GM23338 (cell line): ENCODE data around the gene CACNA1S. TPM values are rescaled to one million over a fixed set of nuclear protein-coding genes. Genes with fewer than 3 reads are reported as not detected.

Experiments used
- ATAC-seq: fragments of 200-7000 bp; cut with Tn5 transposase; 3 replicates; pipeline ENCODE4 v1.9.1; 2020
- DNase-seq: peaks from one replicate; pipeline ENCODE4 v3.0.0-alpha.2; 2015; ENCODE audit warnings: low spot score
- H2AFZ ChIP-seq: fragments of 200-600 bp; sonication (generic); 2 replicates; pipeline ENCODE4 v1.8.0; 2016; ENCODE audit warnings: antibody characterized with exemption, mild to moderate bottlenecking, moderate library complexity
- H3F3A ChIP-seq: fragments of 200-600 bp; sonication (generic); replicated peaks from 2 replicates; pipeline ENCODE4 v1.8.0; 2017; ENCODE audit warnings: antibody characterized with exemption, mixed run types, low read depth
- H3K27ac ChIP-seq: fragments of 200-600 bp; sonication (generic); 2 replicates; pipeline ENCODE4 v1.6.1; 2016; ENCODE audit warnings: low read depth
- H3K27me3 ChIP-seq: fragments of 200-600 bp; sonication (generic); 2 replicates; pipeline ENCODE4 v1.8.0; 2016; ENCODE audit warnings: mild to moderate bottlenecking, mixed run types, moderate library complexity; ENCODE audit not compliant: insufficient read depth
- H3K36me3 ChIP-seq: fragments of 200-600 bp; sonication (generic); 2 replicates; pipeline ENCODE4 v1.8.0; 2016; ENCODE audit warnings: mild to moderate bottlenecking; ENCODE audit not compliant: insufficient read depth
- H3K4me1 ChIP-seq: fragments of 200-600 bp; sonication (generic); 2 replicates; pipeline ENCODE4 v1.8.0; 2016; ENCODE audit warnings: mild to moderate bottlenecking, moderate library complexity; ENCODE audit not compliant: insufficient read depth
- H3K4me2 ChIP-seq: fragments of 200-600 bp; sonication (generic); 2 replicates; pipeline ENCODE4 v1.7.1; 2017; ENCODE audit warnings: mixed run types
- H3K4me3 ChIP-seq: fragments of 200-600 bp; sonication (generic); 2 replicates; pipeline ENCODE4 v1.6.1; 2016; ENCODE audit warnings: mixed run types
- H3K79me2 ChIP-seq: fragments of 200-600 bp; sonication (generic); replicated peaks from 2 replicates; pipeline ENCODE4 v1.8.0; 2017; ENCODE audit warnings: mild to moderate bottlenecking; ENCODE audit not compliant: insufficient read depth
- H3K9me2 ChIP-seq: fragments of 200-600 bp; sonication (generic); 2 replicates; pipeline ENCODE4 v1.8.0; 2017; ENCODE audit not compliant: insufficient read depth
- H4K20me1 ChIP-seq: fragments of 200-600 bp; sonication (generic); replicated peaks from 2 replicates; pipeline ENCODE4 v1.8.0; 2017; ENCODE audit warnings: mild to moderate bottlenecking; ENCODE audit not compliant: insufficient read depth
- H3K27ac Mint-ChIP-seq: 2 replicates; pipeline ENCODE4 v1.8.0; 2020; ENCODE audit warnings: inconsistent platforms, mild to moderate bottlenecking, moderate library complexity, mixed read lengths
- H3K27me3 Mint-ChIP-seq: 3 replicates; pipeline ENCODE4 v1.8.0; 2022; ENCODE audit warnings: low read depth, mild to moderate bottlenecking, moderate library complexity, mixed read lengths, inconsistent platforms; ENCODE audit not compliant: insufficient read depth, poor library complexity
- H3K36me3 Mint-ChIP-seq: 3 replicates; pipeline ENCODE4 v1.8.0; 2021; ENCODE audit warnings: low read depth, mild to moderate bottlenecking, inconsistent platforms, moderate library complexity, mixed read lengths
- H3K4me1 Mint-ChIP-seq: 3 replicates; pipeline ENCODE4 v1.8.0; 2020; ENCODE audit warnings: mild to moderate bottlenecking, inconsistent platforms, mixed read lengths
- H3K4me3 Mint-ChIP-seq: 3 replicates; pipeline ENCODE4 v1.8.0; 2021; ENCODE audit warnings: moderate library complexity, mild to moderate bottlenecking, inconsistent platforms, mixed read lengths
- H3K9me3 Mint-ChIP-seq: 3 replicates; pipeline ENCODE4 v1.8.0; 2020; ENCODE audit warnings: moderate library complexity, mild to moderate bottlenecking, inconsistent platforms, mixed read lengths
- CREB1 ChIP-seq: fragments of 250-450 bp; sonication (Bioruptor Pico); IDR thresholded peaks from 2 replicates; pipeline ENCODE4 v1.5.0; 2020; ENCODE audit warnings: low read depth, mild to moderate bottlenecking, moderate library complexity
- CTCF ChIP-seq, 2 experiments: fragments of 200-600 bp in 1 of 2; sonication (generic) in 1 of 2; conservative IDR thresholded peaks; 2 replicates each; pipeline versions ENCODE4 v1.5.1 to v1.6.1; 2016 to 2017; ENCODE audit warnings: antibody characterized with exemption in 2 of 2, low read depth in 2 of 2, mild to moderate bottlenecking in 2 of 2, moderate library complexity in 1 of 2
- ETS1 ChIP-seq: IDR thresholded peaks from 2 replicates; pipeline ENCODE4 v1.6.1; 2016; ENCODE audit warnings: antibody characterized with exemption
- EZH2 ChIP-seq: fragments of 200-600 bp; sonication (generic); IDR thresholded peaks from one replicate; pipeline ENCODE4 v1.8.0; 2017; ENCODE audit warnings: antibody characterized with exemption, mild to moderate bottlenecking, low read depth; ENCODE audit not compliant: unreplicated experiment
- EZH2phosphoT487 ChIP-seq: fragments of 200-600 bp; sonication (generic); IDR thresholded peaks from one replicate; pipeline ENCODE4 v1.8.1; 2018; ENCODE audit warnings: antibody characterized with exemption; ENCODE audit not compliant: unreplicated experiment
- JUNB ChIP-seq: IDR thresholded peaks from one replicate; pipeline ENCODE4 v1.6.1; 2016; ENCODE audit warnings: antibody characterized with exemption; ENCODE audit not compliant: unreplicated experiment
- NANOG ChIP-seq: IDR thresholded peaks from 2 replicates; pipeline ENCODE4 v1.6.1; 2016; ENCODE audit warnings: antibody characterized with exemption, borderline replicate concordance
- POLR2AphosphoS5 ChIP-seq: IDR thresholded peaks from 2 replicates; pipeline ENCODE4 v1.6.1; 2016; ENCODE audit warnings: antibody characterized with exemption, low read depth
- REST ChIP-seq: IDR thresholded peaks from one replicate; pipeline ENCODE4 v1.6.1; 2018; ENCODE audit warnings: antibody characterized with exemption; ENCODE audit not compliant: unreplicated experiment
- STAT1 ChIP-seq: IDR thresholded peaks from one replicate; pipeline ENCODE4 v1.6.1; 2016; ENCODE audit warnings: antibody characterized with exemption; ENCODE audit not compliant: unreplicated experiment
- ZNF114 ChIP-seq: fragments of 250-450 bp; sonication (Bioruptor Pico); IDR thresholded peaks from 2 replicates; pipeline ENCODE4 v1.5.0; 2020; ENCODE audit warnings: mild to moderate bottlenecking, moderate library complexity
- ZNF331 ChIP-seq: fragments of 250-450 bp; sonication (Bioruptor Pico); IDR thresholded peaks from 2 replicates; pipeline ENCODE4 v1.5.0; 2020; ENCODE audit warnings: low read depth, mild to moderate bottlenecking, moderate library complexity
- polyA plus RNA-seq: library from polyadenylated mRNA; unstranded; fragments of >200 nt; fragmentation: Nextera tagmentation; extraction: Ambion mirVana; gene quantifications from 2 replicates; pipeline ENCODE4 v1.2.1, GENCODE V29; 2016
- total RNA-seq: library from RNA; depleted of rRNA; stranded (reverse); fragments of >200 nt; shearing (Covaris generic); gene quantifications from 2 replicates; pipeline ENCODE4 v1.2.3, GENCODE V29; 2014

Gene CACNA1S
- total and polyA plus RNA-seq, 2 experiments from 2014 or later, result 0.03 TPM; not detected in 1

GRCh38 chr1:201004154-201004553 is 108.1 kb downstream of the CACNA1S start:
- Histone ChIP-seq H3K27ac (no peak overlapping the region), H3K27me3 (no peaks in the 10 kb centered on the region), H4K20me1 (no peaks in the 10 kb centered on the region; the same call in 1 of the 2 replicates), H3K4me1 (no peaks in the 10 kb centered on the region), H3K36me3 (no peaks in the 10 kb centered on the region; the same call in 1 of the 2 replicates), H3K9me2 (no peaks in the 10 kb centered on the region), H2AFZ (no peak overlapping the region), H3F3A (no peaks in the 10 kb centered on the region), H3K79me2 (peaks cover 2% of the 10 kb centered on the region; the same call in 1 of the 2 replicates), H3K4me2 (no peak overlapping the region), H3K4me3 (no peak overlapping the region)
- no peak for TF ChIP-seq NANOG
- peaks cover 2% of the 10 kb centered on the region for H3K27me3 Mint-ChIP-seq
- peaks cover 5% of the 10 kb centered on the region; the same call in 2 of the 3 replicates for H3K36me3 Mint-ChIP-seq
- no peaks in the 10 kb centered on the region for H3K4me1 Mint-ChIP-seq
- DNase-seq (no peak), ATAC-seq (no peak)
- H3K27ac Mint-ChIP-seq, result no peak overlapping the region
- no peaks in the 10 kb centered on the region for H3K9me3 Mint-ChIP-seq
- no peak overlapping the region for H3K4me3 Mint-ChIP-seq

- no peak overlapping the region for H3K4me2 ChIP-seq
- no peak for DNase-seq
- H3K27ac ChIP-seq, result no peak overlapping the region
- Mint-ChIP-seq H3K27ac (no peak overlapping the region), H3K27me3 (peaks cover 2% of the 10 kb centered on the region), H3K4me1 (no peaks in the 10 kb centered on the region), H3K36me3 (peaks cover 14% of the 10 kb centered on the region; the same call in 2 of the 3 replicates), H3K9me3 (no peaks in the 10 kb centered on the region), H3K4me3 (no peak overlapping the region)
- H3K4me1 ChIP-seq, result no peaks in the 10 kb centered on the region
- no peaks in the 10 kb centered on the region for H3K9me2 ChIP-seq
- H2AFZ ChIP-seq, result no peak overlapping the region
- H3K4me3 ChIP-seq, result no peak overlapping the region
- no peaks in the 10 kb centered on the region; the same call in 1 of the 2 replicates for H3K36me3 ChIP-seq
- no peaks in the 10 kb centered on the region; the same call in 1 of the 2 replicates for H4K20me1 ChIP-seq
- H3F3A ChIP-seq, result no peaks in the 10 kb centered on the region
- H3K27me3 ChIP-seq, result no peaks in the 10 kb centered on the region
- no peaks in the 10 kb centered on the region for H3K79me2 ChIP-seq
- ATAC-seq, result no peak
- TF ChIP-seq POLR2AphosphoS5 (no peak), ZNF331 (no peak), STAT1 (no peak), NANOG (no peak), REST (no peak), EZH2phosphoT487 (no peak), CTCF (conservative IDR thresholded peaks at IDR 0.05; ENCODE audit: low read depth in 2 of 2) (no peak), CREB1 (CRISPR knock-in tag) (no peak), ZNF114 (CRISPR knock-in tag) (no peak), JUNB (no peak), EZH2 (no peak), ETS1 (no peak)
Observed at GRCh38 chr1:201002510-201002909, 109.7 kb downstream of the CACNA1S start.
